Thoracic aorta (tissue), 2 donors: ENCODE measurements around the gene ZNF454. TPM values are rescaled to one million over a fixed set of nuclear protein-coding genes. Genes with fewer than 3 reads are reported as not detected.
A peak's percentile ranks its signal among the peaks of the same experiment; 100 is the strongest.

Experiments used
- ATAC-seq: fragments of 150-250 bp; one replicate; pipeline ENCODE4 v1.8.0; 2017; ENCODE audit warnings: low read depth; ENCODE audit not compliant: insufficient number of reproducible peaks, low FRiP score
- DNase-seq: peaks from one replicate; pipeline ENCODE4 v3.0.0-alpha.2; 2020; ENCODE audit warnings: low spot score
- H3K27ac ChIP-seq, 2 donors: fragments of 200-600 bp; sonication (generic); 1 replicate in 1 of 2; 2 replicates in 1 of 2; pipeline ENCODE4 v1.5.1; 2016; ENCODE audit warnings: mild to moderate bottlenecking in 2 of 2, moderate library complexity in 2 of 2
- H3K27me3 ChIP-seq: fragments of 200-600 bp; sonication (generic); replicated peaks from 2 replicates; pipeline ENCODE4 v1.6.0; 2016; ENCODE audit warnings: mild to moderate bottlenecking; ENCODE audit not compliant: insufficient read depth
- H3K36me3 ChIP-seq: fragments of 200-600 bp; sonication (generic); one replicate; pipeline ENCODE4 v1.5.1; 2016
- H3K4me1 ChIP-seq, 2 donors: fragments of 200-600 bp; sonication (generic); 1 replicate in 1 of 2; 2 replicates in 1 of 2; pipeline versions ENCODE4 v1.5.1 to v1.6.0; 2016; ENCODE audit warnings: low read depth in 2 of 2, mild to moderate bottlenecking in 1 of 2; ENCODE audit not compliant: control insufficient read depth in 1 of 2
- H3K4me3 ChIP-seq: fragments of 200-600 bp; sonication (generic); 2 replicates; pipeline ENCODE4 v1.5.1; 2016; ENCODE audit warnings: mild to moderate bottlenecking
- H3K9me3 ChIP-seq: fragments of 200-600 bp; sonication (generic); 2 replicates; pipeline ENCODE4 v1.5.1; 2016
- CTCF ChIP-seq: fragments of 200-600 bp; sonication (generic); IDR thresholded peaks from one replicate; pipeline ENCODE4 v1.5.1; 2019; ENCODE audit warnings: antibody characterized with exemption
- total RNA-seq, 2 donors: library from RNA; depleted of rRNA; stranded (reverse); fragments of >200 nt; gene quantifications; one replicate each; pipeline versions ENCODE4 v1.1.0 to v1.2.3, GENCODE V29; 2016

Gene ZNF454
- 1 to 10 TPM; 2.2 to 8.2 TPM for total RNA-seq

- Histone ChIP-seq H3K27me3 (no peaks in the 10 kb centered on the region), H3K36me3 (peaks cover 3% of the 10 kb centered on the region), H3K4me3 (peak within 1 kb of the TSS; percentile 78), H3K9me3 (peaks cover 54% of the 10 kb centered on the region), H3K4me1 (peaks cover 0 to 8% of the 10 kb centered on the region in 2 donors), H3K27ac (peak within 1 kb of the TSS; percentile 46 to 49)
- ATAC-seq (no peak), DNase-seq (peak; percentile 41)
- TF ChIP-seq CTCF, result no peak
These were observed at the start of gene ZNF454 for GRCh38 chr5:178940569-178941360. TSS of gene ZNF454 (plus strand) at chr5:178941198. CDS start at chr5:178942792, 1,594 bp downstream.

GRCh38 chr5:178895615-178896571 lies 45.1 kb upstream of the ZNF454 start, which contains the start of gene ZFP2:
TSS of gene ZFP2 (plus strand) at chr5:178895913. CDS start at chr5:178931314, 35,401 bp downstream.
- H3K27ac ChIP-seq, result peak within 1 kb of the TSS; percentile 42 to 64
- H3K27me3 ChIP-seq, result no peaks in the 10 kb centered on the region
- DNase-seq (peak; percentile 11), ATAC-seq (no peak)
- no peak for TF ChIP-seq CTCF
- peaks cover 4% of the 10 kb centered on the region for H3K9me3 ChIP-seq
- no peaks in the 10 kb centered on the region for H3K36me3 ChIP-seq
- peaks cover 0 to 7% of the 10 kb centered on the region in 2 donors for H3K4me1 ChIP-seq
- peak within 1 kb of the TSS; percentile 92 for H3K4me3 ChIP-seq

GRCh38 chr5:178899289-178899688 lies 41.7 kb upstream of the ZNF454 start:
- no peaks in the 10 kb centered on the region for H3K36me3 ChIP-seq
- DNase-seq (no peak), ATAC-seq (no peak)
- H3K27ac ChIP-seq, result no peak overlapping the region
- no peak overlapping the region for H3K4me3 ChIP-seq
- H3K27me3 ChIP-seq, result no peaks in the 10 kb centered on the region
- H3K4me1 ChIP-seq, result peaks cover 0 to 7% of the 10 kb centered on the region in 2 donors
- no peak for TF ChIP-seq CTCF
- H3K9me3 ChIP-seq, result peaks cover 8% of the 10 kb centered on the region

GRCh38 chr5:178902849-178903248 lies 38.1 kb upstream of the ZNF454 start:
- no peak for TF ChIP-seq CTCF
- no peaks in the 10 kb centered on the region for H3K4me1 ChIP-seq
- peaks cover 19% of the 10 kb centered on the region for H3K9me3 ChIP-seq
- DNase-seq (no peak), ATAC-seq (no peak)
- no peak overlapping the region for H3K27ac ChIP-seq
- H3K27me3 ChIP-seq, result no peaks in the 10 kb centered on the region
- H3K4me3 ChIP-seq, result no peak overlapping the region
- H3K36me3 ChIP-seq, result peaks cover 9% of the 10 kb centered on the region
